NCI-H345 treated with DMSO at 0.1 percent for 48 hours (cell line): ENCODE measurements around the gene PABPC5.
A peak's percentile ranks its signal among the peaks of the same experiment; 100 is the strongest.

ENCODE experiments used
- DNase-seq: peaks from one replicate; lab custom pipeline; 2025; ENCODE audit not compliant: unreplicated experiment; lab: John Stamatoyannopoulos, UW

Gene PABPC5

DNA sequence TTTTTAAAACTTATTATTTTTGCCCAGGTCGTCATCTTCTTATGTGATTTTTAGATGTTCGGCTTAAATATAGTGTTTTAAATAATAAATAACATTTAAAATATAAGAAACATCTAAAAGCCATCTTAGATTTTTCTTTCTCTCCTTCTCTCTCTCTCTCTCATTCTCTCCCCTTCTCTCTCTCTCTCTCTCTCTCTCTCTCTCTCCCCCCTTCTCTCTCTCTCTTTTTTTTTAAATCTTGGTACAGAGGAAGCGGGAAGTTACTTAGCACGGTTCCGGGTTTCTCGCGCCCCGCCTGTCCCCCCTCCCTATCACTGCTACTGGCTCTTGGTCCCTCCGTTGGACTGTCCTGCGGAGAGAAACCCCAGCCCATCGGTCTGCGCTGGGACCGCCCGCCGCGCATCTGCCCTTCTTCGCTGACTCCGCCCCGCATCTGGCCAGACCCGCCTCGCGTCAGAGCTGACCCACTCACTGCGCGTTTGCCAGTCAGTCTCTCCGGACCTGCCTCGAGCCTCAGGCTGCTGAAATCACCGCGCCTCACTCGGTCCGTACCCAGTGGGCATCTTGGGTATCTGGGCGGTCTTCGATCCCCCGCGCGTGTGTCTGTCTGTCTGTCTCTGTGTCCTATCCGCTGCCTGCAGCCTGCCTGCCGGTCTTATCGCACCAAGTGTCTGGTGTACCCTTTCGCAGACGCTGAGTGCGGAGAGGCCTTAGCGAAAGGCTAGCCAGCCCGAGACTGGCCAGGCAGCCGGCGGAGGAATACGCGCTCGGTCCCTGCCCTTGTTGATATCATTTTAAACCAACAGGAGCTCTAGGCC, at the start of gene PABPC5:
PABPC5 (plus strand) TSS at position 489 of the 818 bp plus-strand sequence. CDS start 739 bp downstream, outside the sequence.
- peak; percentile 74 for DNase-seq

DNA sequence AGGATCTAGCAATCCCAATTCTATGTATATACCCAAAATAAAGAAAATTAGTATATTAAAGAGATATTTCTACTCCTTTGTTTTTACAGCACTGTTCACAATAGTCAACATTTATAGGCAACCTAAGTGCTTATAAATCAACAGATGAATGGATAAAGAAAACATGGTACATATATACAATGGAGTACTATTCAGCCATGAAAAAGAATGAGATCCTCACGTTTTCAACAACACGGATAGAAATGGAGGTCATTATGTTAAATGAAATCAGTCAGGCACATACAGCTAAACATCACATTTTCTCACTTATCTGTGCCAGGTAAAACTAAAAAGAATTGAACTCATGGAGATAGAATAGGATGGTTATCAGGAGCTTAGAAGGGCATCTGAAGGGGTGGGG, 45.6 kb upstream of the PABPC5 start:
- no peak for DNase-seq

DNA sequence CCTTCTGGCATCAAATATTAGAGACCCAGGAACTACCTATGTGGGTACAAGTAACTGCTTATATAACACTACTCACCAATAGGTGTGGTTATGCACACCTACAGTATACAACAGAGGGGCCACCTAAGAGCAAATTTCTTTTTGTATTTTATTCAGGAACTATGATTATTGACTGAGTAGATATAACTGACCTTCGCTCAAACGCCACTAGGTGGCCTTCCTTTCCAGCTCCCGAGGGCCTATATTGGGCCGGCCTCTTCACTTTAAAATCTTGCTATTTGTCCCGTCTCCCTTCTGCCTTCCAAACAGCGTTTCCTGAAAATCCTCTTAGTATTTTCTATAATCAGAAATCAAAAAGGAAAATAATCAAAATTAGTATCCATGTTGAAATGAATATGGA, 19.9 kb upstream of the PABPC5 start:
- no peak for DNase-seq

DNA sequence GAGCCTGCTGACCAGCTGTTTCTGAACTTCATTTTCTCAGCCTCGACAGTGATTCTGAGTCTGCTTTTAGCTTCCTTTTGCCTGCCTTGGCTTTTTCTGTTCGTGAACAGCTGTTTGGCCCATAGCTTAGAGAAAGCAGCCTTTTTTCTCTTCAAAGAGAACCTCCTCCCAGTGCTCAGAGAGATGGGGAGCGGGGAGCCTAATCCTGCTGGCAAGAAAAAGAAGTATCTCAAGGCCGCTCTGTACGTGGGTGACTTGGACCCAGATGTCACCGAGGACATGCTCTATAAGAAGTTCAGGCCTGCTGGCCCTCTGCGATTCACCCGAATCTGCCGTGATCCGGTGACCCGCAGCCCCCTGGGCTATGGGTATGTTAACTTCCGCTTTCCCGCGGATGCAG, 756 bp downstream of the PABPC5 start:
- no peak for DNase-seq
